WTC11 (cell line): Measurements from ENCODE around the gene FBRSL1. TPM values are rescaled to one million over a fixed set of nuclear protein-coding genes. Genes with fewer than 3 reads are reported as not detected.

Source experiments
- ATAC-seq: fragments of 200-7000 bp; cut with Tn5 transposase; 2 replicates; pipeline ENCODE4 v1.10.0; 2021; ENCODE audit warnings: mild to moderate bottlenecking, moderate library complexity
- CTCF ChIA-PET: fragments of 300-600 bp; sonication (Branson Sonifier 250); formaldehyde crosslinking; loops from one replicate; lab custom pipeline; 2021; ENCODE audit warnings: antibody characterized with exemption; lab: Charles Lee
- POLR2A ChIA-PET: fragments of 350-600 bp; sonication (Branson Sonifier 250); formaldehyde crosslinking; loops from one replicate; lab custom pipeline; 2021; ENCODE audit warnings: antibody characterized with exemption; lab: Charles Lee
- DNase-seq: peaks from one replicate; pipeline ENCODE4 v3.0.0; 2021; ENCODE audit warnings: low spot score
- H3K27ac Mint-ChIP-seq: 2 replicates; pipeline ENCODE4 v1.8.0; 2021; ENCODE audit warnings: mixed read lengths
- H3K27me3 Mint-ChIP-seq: 2 replicates; pipeline ENCODE4 v1.8.0; 2021; ENCODE audit warnings: low read depth, mild to moderate bottlenecking, moderate library complexity, mixed read lengths
- H3K36me3 Mint-ChIP-seq: 2 replicates; pipeline ENCODE4 v1.8.0; 2021; ENCODE audit warnings: mixed read lengths
- H3K4me1 Mint-ChIP-seq: 2 replicates; pipeline ENCODE4 v1.8.0; 2022; ENCODE audit warnings: mixed read lengths
- H3K4me3 Mint-ChIP-seq: 2 replicates; pipeline ENCODE4 v1.8.0; 2021; ENCODE audit warnings: mild to moderate bottlenecking, moderate library complexity, mixed read lengths
- H3K9me3 Mint-ChIP-seq: 2 replicates; pipeline ENCODE4 v1.8.0; 2021; ENCODE audit warnings: mixed read lengths
- ERG ChIP-seq: fragments of 250-450 bp; sonication (Bioruptor Pico); IDR thresholded peaks from 2 replicates; pipeline ENCODE4 v1.8.0; 2021; ENCODE audit warnings: mild to moderate bottlenecking
- FOXP1 ChIP-seq: sonication (generic); formaldehyde crosslinking; IDR thresholded peaks from 2 replicates; pipeline ENCODE4 v1.8.0; 2022; ENCODE audit warnings: missing genetic modification reagents, mild to moderate bottlenecking, moderate library complexity, borderline replicate concordance
- GABPB1 ChIP-seq: sonication (generic); formaldehyde crosslinking; IDR thresholded peaks from 2 replicates; pipeline ENCODE4 v1.8.1; 2023; ENCODE audit warnings: mild to moderate bottlenecking, missing genetic modification reagents
- IRF1 ChIP-seq: sonication (generic); formaldehyde crosslinking; IDR thresholded peaks from 2 replicates; pipeline ENCODE4 v1.8.0; 2023; ENCODE audit warnings: missing genetic modification reagents
- KAT7 ChIP-seq: sonication (generic); formaldehyde crosslinking; IDR thresholded peaks from 2 replicates; pipeline ENCODE4 v1.8.1; 2023; ENCODE audit warnings: missing genetic modification reagents, mild to moderate bottlenecking, borderline replicate concordance
- MYBL2 ChIP-seq: sonication (generic); formaldehyde crosslinking; IDR thresholded peaks from 2 replicates; pipeline ENCODE4 v1.8.1; 2023; ENCODE audit warnings: mild to moderate bottlenecking, moderate library complexity, missing genetic modification reagents
- NFE2L1 ChIP-seq: sonication (generic); formaldehyde crosslinking; IDR thresholded peaks from 2 replicates; pipeline ENCODE4 v1.8.1; 2023; ENCODE audit warnings: missing genetic modification reagents
- PREB ChIP-seq: sonication (generic); formaldehyde crosslinking; IDR thresholded peaks from 2 replicates; pipeline ENCODE4 v1.8.1; 2022; ENCODE audit warnings: mild to moderate bottlenecking, missing genetic modification reagents, moderate library complexity, borderline replicate concordance
- RELA ChIP-seq: sonication (generic); formaldehyde crosslinking; IDR thresholded peaks from 2 replicates; pipeline ENCODE4 v1.8.1; 2022; ENCODE audit warnings: missing genetic modification reagents, mild to moderate bottlenecking, borderline replicate concordance
- SOX15 ChIP-seq: fragments of 250-450 bp; sonication (Bioruptor Pico); IDR thresholded peaks from 2 replicates; pipeline ENCODE4 v1.9.0; 2021; ENCODE audit warnings: mild to moderate bottlenecking
- TEAD4 ChIP-seq: sonication (generic); formaldehyde crosslinking; IDR thresholded peaks from 2 replicates; pipeline ENCODE4 v1.8.0; 2022; ENCODE audit warnings: mild to moderate bottlenecking, missing genetic modification reagents
- USF2 ChIP-seq: sonication (generic); formaldehyde crosslinking; IDR thresholded peaks from 2 replicates; pipeline ENCODE4 v1.8.1; 2023; ENCODE audit warnings: mild to moderate bottlenecking, missing genetic modification reagents, moderate library complexity
- ZBTB21 ChIP-seq: sonication (generic); formaldehyde crosslinking; IDR thresholded peaks from 2 replicates; pipeline ENCODE4 v1.8.1; 2023; ENCODE audit warnings: mild to moderate bottlenecking, missing genetic modification reagents, borderline replicate concordance
- ZNF396 ChIP-seq: fragments of 250-450 bp; sonication (Bioruptor Pico); IDR thresholded peaks from 2 replicates; pipeline ENCODE4 v1.8.0; 2021; ENCODE audit warnings: mild to moderate bottlenecking, moderate library complexity, borderline replicate concordance
- ZNF512 ChIP-seq: sonication (generic); formaldehyde crosslinking; IDR thresholded peaks from 2 replicates; pipeline ENCODE4 v1.8.1; 2022; ENCODE audit warnings: missing genetic modification reagents, borderline replicate concordance
- total RNA-seq: library from RNA; stranded (reverse); gene quantifications from 3 replicates; pipeline ENCODE4 v1.2.3, GENCODE V29; 2021
- TF ChIP-seq, protein P1 (sequence below): sonication (generic); formaldehyde crosslinking; IDR thresholded peaks from 2 replicates; pipeline ENCODE4 v1.8.1; 2022; ENCODE audit warnings: low read depth, missing genetic modification reagents, borderline replicate concordance
- TF ChIP-seq, protein P2 (sequence below): sonication (generic); formaldehyde crosslinking; IDR thresholded peaks from 2 replicates; pipeline ENCODE4 v1.8.1; 2023; ENCODE audit warnings: mild to moderate bottlenecking, missing genetic modification reagents
- TF ChIP-seq, protein P3 (sequence below): sonication (generic); formaldehyde crosslinking; IDR thresholded peaks from 2 replicates; pipeline ENCODE4 v1.8.0; 2023; ENCODE audit warnings: mild to moderate bottlenecking, missing genetic modification reagents

Gene FBRSL1
- total RNA-seq, 1 experiment from 2014 or later = 129 TPM

GRCh38 chr12:132447327-132447720 lies 42.6 kb upstream of the FBRSL1 start:
- Mint-ChIP-seq H3K4me3 (no peak overlapping the region), H3K27me3 (peaks cover 80% of the 10 kb centered on the region), H3K36me3 (no peaks in the 10 kb centered on the region), H3K4me1 (peaks cover 14% of the 10 kb centered on the region), H3K27ac (no peak overlapping the region), H3K9me3 (no peaks in the 10 kb centered on the region)
- no peak for ATAC-seq
- ChIA-PET POLR2A (no interaction called here), CTCF (interaction anchor here (1.5 to 2.9 kb wide), 4 partner anchors 13 to 76 kb away, joined by 3 to 19 read pairs (median 9); no protein-coding TSS in a partner anchor)
- TF ChIP-seq, protein P1, sequence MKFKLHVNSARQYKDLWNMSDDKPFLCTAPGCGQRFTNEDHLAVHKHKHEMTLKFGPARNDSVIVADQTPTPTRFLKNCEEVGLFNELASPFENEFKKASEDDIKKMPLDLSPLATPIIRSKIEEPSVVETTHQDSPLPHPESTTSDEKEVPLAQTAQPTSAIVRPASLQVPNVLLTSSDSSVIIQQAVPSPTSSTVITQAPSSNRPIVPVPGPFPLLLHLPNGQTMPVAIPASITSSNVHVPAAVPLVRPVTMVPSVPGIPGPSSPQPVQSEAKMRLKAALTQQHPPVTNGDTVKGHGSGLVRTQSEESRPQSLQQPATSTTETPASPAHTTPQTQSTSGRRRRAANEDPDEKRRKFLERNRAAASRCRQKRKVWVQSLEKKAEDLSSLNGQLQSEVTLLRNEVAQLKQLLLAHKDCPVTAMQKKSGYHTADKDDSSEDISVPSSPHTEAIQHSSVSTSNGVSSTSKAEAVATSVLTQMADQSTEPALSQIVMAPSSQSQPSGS (CRISPR knock-in tag) = no peak
- TF ChIP-seq RELA (CRISPR knock-in tag) = no peak
- TF ChIP-seq NFE2L1 (CRISPR knock-in tag) = no peak
- no peak for TF ChIP-seq FOXP1 (CRISPR knock-in tag)
- no peak for TF ChIP-seq ZBTB21 (CRISPR knock-in tag)
- no peak for TF ChIP-seq ERG
- TF ChIP-seq, protein P2, sequence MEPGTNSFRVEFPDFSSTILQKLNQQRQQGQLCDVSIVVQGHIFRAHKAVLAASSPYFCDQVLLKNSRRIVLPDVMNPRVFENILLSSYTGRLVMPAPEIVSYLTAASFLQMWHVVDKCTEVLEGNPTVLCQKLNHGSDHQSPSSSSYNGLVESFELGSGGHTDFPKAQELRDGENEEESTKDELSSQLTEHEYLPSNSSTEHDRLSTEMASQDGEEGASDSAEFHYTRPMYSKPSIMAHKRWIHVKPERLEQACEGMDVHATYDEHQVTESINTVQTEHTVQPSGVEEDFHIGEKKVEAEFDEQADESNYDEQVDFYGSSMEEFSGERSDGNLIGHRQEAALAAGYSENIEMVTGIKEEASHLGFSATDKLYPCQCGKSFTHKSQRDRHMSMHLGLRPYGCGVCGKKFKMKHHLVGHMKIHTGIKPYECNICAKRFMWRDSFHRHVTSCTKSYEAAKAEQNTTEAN (CRISPR knock-in tag) = no peak
- TF ChIP-seq ZNF512 = no peak
- no peak for DNase-seq

GRCh38 chr12:132447731-132448462 lies 42.1 kb upstream of the FBRSL1 start:
- no peak overlapping the region for H3K27ac Mint-ChIP-seq
- ChIA-PET CTCF (interaction anchor here (1.1 to 2.9 kb wide), 3 partner anchors 13 to 76 kb away, joined by 3 to 19 read pairs (median 10); no protein-coding TSS in a partner anchor), POLR2A (no interaction called here)
- ATAC-seq = no peak
- no peaks in the 10 kb centered on the region for H3K9me3 Mint-ChIP-seq
- H3K4me3 Mint-ChIP-seq = no peak overlapping the region
- no peaks in the 10 kb centered on the region for H3K36me3 Mint-ChIP-seq
- no peak for TF ChIP-seq MYBL2 (CRISPR knock-in tag)
- TF ChIP-seq ZNF396 (CRISPR knock-in tag) = no peak
- TF ChIP-seq, protein P3, sequence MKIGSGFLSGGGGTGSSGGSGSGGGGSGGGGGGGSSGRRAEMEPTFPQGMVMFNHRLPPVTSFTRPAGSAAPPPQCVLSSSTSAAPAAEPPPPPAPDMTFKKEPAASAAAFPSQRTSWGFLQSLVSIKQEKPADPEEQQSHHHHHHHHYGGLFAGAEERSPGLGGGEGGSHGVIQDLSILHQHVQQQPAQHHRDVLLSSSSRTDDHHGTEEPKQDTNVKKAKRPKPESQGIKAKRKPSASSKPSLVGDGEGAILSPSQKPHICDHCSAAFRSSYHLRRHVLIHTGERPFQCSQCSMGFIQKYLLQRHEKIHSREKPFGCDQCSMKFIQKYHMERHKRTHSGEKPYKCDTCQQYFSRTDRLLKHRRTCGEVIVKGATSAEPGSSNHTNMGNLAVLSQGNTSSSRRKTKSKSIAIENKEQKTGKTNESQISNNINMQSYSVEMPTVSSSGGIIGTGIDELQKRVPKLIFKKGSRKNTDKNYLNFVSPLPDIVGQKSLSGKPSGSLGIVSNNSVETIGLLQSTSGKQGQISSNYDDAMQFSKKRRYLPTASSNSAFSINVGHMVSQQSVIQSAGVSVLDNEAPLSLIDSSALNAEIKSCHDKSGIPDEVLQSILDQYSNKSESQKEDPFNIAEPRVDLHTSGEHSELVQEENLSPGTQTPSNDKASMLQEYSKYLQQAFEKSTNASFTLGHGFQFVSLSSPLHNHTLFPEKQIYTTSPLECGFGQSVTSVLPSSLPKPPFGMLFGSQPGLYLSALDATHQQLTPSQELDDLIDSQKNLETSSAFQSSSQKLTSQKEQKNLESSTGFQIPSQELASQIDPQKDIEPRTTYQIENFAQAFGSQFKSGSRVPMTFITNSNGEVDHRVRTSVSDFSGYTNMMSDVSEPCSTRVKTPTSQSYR (CRISPR knock-in tag) = no peak
- no peak for TF ChIP-seq GABPB1 (CRISPR knock-in tag)
- TF ChIP-seq TEAD4 (CRISPR knock-in tag) = no peak
- no peak for TF ChIP-seq SOX15 (CRISPR knock-in tag)
- no peak for TF ChIP-seq KAT7
- no peak for TF ChIP-seq RELA (CRISPR knock-in tag)
- no peak for TF ChIP-seq USF2
- no peak for TF ChIP-seq PREB (CRISPR knock-in tag)
- no peak for TF ChIP-seq IRF1 (CRISPR knock-in tag)
- DNase-seq = no peak
- peaks cover 80% of the 10 kb centered on the region for H3K27me3 Mint-ChIP-seq
- peaks cover 14% of the 10 kb centered on the region for H3K4me1 Mint-ChIP-seq
